GM12878 (cell line): ENCODE measurements around the gene SMAD1. TPM values are rescaled to one million over a fixed set of nuclear protein-coding genes. Genes with fewer than 3 reads are reported as not detected.

Source experiments
- ATAC-seq: fragments of 200-7000 bp; cut with Tn5 transposase; 3 replicates; pipeline ENCODE4 v1.9.1; 2020; ENCODE audit warnings: mild to moderate bottlenecking, moderate library complexity
- BruUV-seq: library from RNA; stranded (reverse); fragments of 400-500 nt; replicated peaks from 2 replicates; lab custom pipeline; 2021; lab: Mats Ljungman, UMichigan
- CTCF ChIA-PET: fragments of 300-600 bp; sonication (Branson Sonifier 250); formaldehyde crosslinking; extraction: SDS; loops from one replicate; lab custom pipeline; 2021; ENCODE audit warnings: inconsistent platforms; lab: Yijun Ruan, JAX
- POLR2A ChIA-PET: fragments of 350-600 bp; formaldehyde crosslinking; extraction: SDS; loops from one replicate; lab custom pipeline; 2021; ENCODE audit warnings: inconsistent platforms; lab: Charles Lee
- RAD21 ChIA-PET: fragments of 300-600 bp; sonication (Branson Sonifier 250); formaldehyde crosslinking; loops from one replicate; lab custom pipeline; 2023; ENCODE audit warnings: antibody characterized with exemption; ENCODE audit not compliant: unreplicated experiment; lab: Charles Lee
- SMC1A ChIA-PET: fragments of 300-600 bp; sonication (Branson Sonifier 250); formaldehyde crosslinking; loops from one replicate; lab custom pipeline; 2023; ENCODE audit not compliant: unreplicated experiment, uncharacterized antibody; lab: Charles Lee
- DNase-seq: peaks from one replicate; pipeline ENCODE4 v3.0.0-alpha.2; 2011; ENCODE audit warnings: low read depth, low spot score
- FAIRE-seq: peaks from 3 replicates; lab custom pipeline; 2011; peaks lifted over from hg19 to GRCh38; lab: Jason Lieb, UNC
- H2AFZ ChIP-seq: 2 replicates; pipeline ENCODE4 v1.6.0; 2011; ENCODE audit warnings: low read depth, low read length, control low read depth; ENCODE audit not compliant: control insufficient read depth
- H3K27ac ChIP-seq: 2 replicates; pipeline ENCODE4 v1.5.1; 2011; ENCODE audit warnings: control low read depth; ENCODE audit not compliant: control insufficient read depth, insufficient read depth
- H3K27me3 ChIP-seq, 2 experiments: replicated peaks in 1 of 2; 2 replicates each; pipeline versions ENCODE4 v1.6.0 to v1.6.1; 2011; ENCODE audit warnings: low read length in 1 of 2; ENCODE audit not compliant: control insufficient read depth in 2 of 2, insufficient read depth in 2 of 2
- H3K36me3 ChIP-seq, 2 experiments: 2 replicates each; pipeline ENCODE4 v1.5.1; 2011; ENCODE audit warnings: low read length in 1 of 2; ENCODE audit not compliant: control insufficient read depth in 2 of 2, insufficient read depth in 2 of 2
- H3K4me1 ChIP-seq: 2 replicates; pipeline ENCODE4 v1.6.1; 2011; ENCODE audit warnings: mild to moderate bottlenecking, low read length, moderate library complexity, mixed read lengths; ENCODE audit not compliant: control insufficient read depth, insufficient read depth
- H3K4me2 ChIP-seq: 2 replicates; pipeline ENCODE4 v1.6.0; 2011; ENCODE audit warnings: control low read depth; ENCODE audit not compliant: control insufficient read depth, insufficient read depth
- H3K4me3 ChIP-seq: fragments of 200-600 bp; sonication (generic); 2 replicates; pipeline ENCODE4 v1.5.1; 2016
- H3K79me2 ChIP-seq: 2 replicates; pipeline ENCODE4 v1.6.0; 2011; ENCODE audit warnings: low read length; ENCODE audit not compliant: control insufficient read depth, insufficient read depth
- H3K9ac ChIP-seq: 2 replicates; pipeline ENCODE4 v1.8.0; 2011; ENCODE audit warnings: low read length, control low read depth, mixed read lengths; ENCODE audit not compliant: control insufficient read depth, insufficient read depth
- H3K9me3 ChIP-seq: replicated peaks from 3 replicates; pipeline ENCODE4 v1.5.1; 2011; ENCODE audit warnings: mild to moderate bottlenecking, low read length; ENCODE audit not compliant: control insufficient read depth, insufficient read depth
- H4K20me1 ChIP-seq: 2 replicates; pipeline ENCODE4 v1.6.0; 2011; ENCODE audit not compliant: control insufficient read depth, insufficient read depth
- ASH2L ChIP-seq: fragments of 300-600, 200-600 bp; sonication (generic); IDR thresholded peaks from 2 replicates; pipeline ENCODE4 v1.6.1; 2017; ENCODE audit warnings: low read depth, mild to moderate bottlenecking, borderline replicate concordance
- CHD4 ChIP-seq: fragments of 200-600 bp; sonication (generic); IDR thresholded peaks from 2 replicates; pipeline ENCODE4 v1.6.1; 2016; ENCODE audit warnings: mild to moderate bottlenecking
- CREB1 ChIP-seq: IDR thresholded peaks from 2 replicates; pipeline ENCODE4 v1.6.1; 2012; ENCODE audit warnings: low read depth, mild to moderate bottlenecking, inconsistent platforms
- E2F8 ChIP-seq: fragments of 450-650 bp; IDR thresholded peaks from 2 replicates; pipeline ENCODE4 v1.6.1; 2018; ENCODE audit warnings: mild to moderate bottlenecking, low read depth, moderate library complexity; ENCODE audit not compliant: partially characterized antibody
- EP300 ChIP-seq, 2 experiments: fragments of 150-350 bp in 1 of 2; IDR thresholded peaks; 2 replicates each; pipeline ENCODE4 v1.6.1; 2011 to 2012; ENCODE audit warnings: low read depth in 2 of 2, low read length in 2 of 2, borderline replicate concordance in 1 of 2, improper control_type of control experiment in 1 of 2, inconsistent platforms in 1 of 2; ENCODE audit not compliant: control insufficient read depth in 1 of 2
- HDAC6 ChIP-seq: fragments of 200-600 bp; sonication (generic); IDR thresholded peaks from one replicate; pipeline ENCODE4 v1.8.0; 2017; ENCODE audit warnings: antibody characterized with exemption; ENCODE audit not compliant: unreplicated experiment
- NFXL1 ChIP-seq: fragments of 450-650 bp; IDR thresholded peaks from 2 replicates; pipeline ENCODE4 v1.6.1; 2017; ENCODE audit warnings: antibody characterized with exemption, mild to moderate bottlenecking, borderline replicate concordance
- SMAD1 ChIP-seq: fragments of 450-650 bp; IDR thresholded peaks from 2 replicates; pipeline ENCODE4 v1.6.1; 2018; ENCODE audit warnings: mild to moderate bottlenecking, low read depth; ENCODE audit not compliant: partially characterized antibody
- TARDBP ChIP-seq: IDR thresholded peaks from 2 replicates; pipeline ENCODE4 v1.6.1; 2016; ENCODE audit warnings: borderline replicate concordance
- TBL1XR1 ChIP-seq: IDR thresholded peaks from 2 replicates; pipeline ENCODE4 v1.6.1; 2012; ENCODE audit warnings: low read depth, low read length, improper control_type of control experiment
- WGBS: methylation state at CpG from one replicate; pipeline ENCODE4 v1.1.6; 2016; ENCODE audit warnings: low lambda C conversion rate; ENCODE audit not compliant: insufficient replicate concordance, insufficient coverage; ENCODE audit errors: missing lambda C conversion rate; 5-methylcytosine and 5-hydroxymethylcytosine counted together
- in situ Hi-C: fragments of 300-500 bp; cut with MboI; formaldehyde crosslinking; loops from 9 replicates; pipeline ENCODE4 v1.14.3; 2018; ENCODE audit warnings: mixed read lengths
- intact Hi-C: fragments of 100-400 bp; cut with micrococcal nuclease; formaldehyde crosslinking; loops from one replicate; pipeline ENCODE4 v1.14.2; 2022; ENCODE audit not compliant: unreplicated experiment
- polyA plus RNA-seq, 11 experiments: library from polyadenylated mRNA; depleted of rRNA in 4 of 11; unstranded in 6 of 11; stranded (reverse) in 5 of 11; fragments of >200 nt; fragmentation: Nextera tagmentation in 4 of 11; fragmentation: Illumina TruSeq in 1 of 11; extraction: Ambion mirVana in 4 of 11; extraction: Trizol in 1 of 11; gene quantifications; 1 replicate in 1 of 11; 2 replicates in 10 of 11; pipeline versions ENCODE4 v1.2.1 to v1.2.3, GENCODE V29; 2011 to 2016; ENCODE audit warnings: inconsistent platforms in 2 of 11, missing spikeins in 2 of 11, low read depth in 1 of 11
- total RNA-seq, 4 experiments: library from RNA; depleted of rRNA in 3 of 4; stranded (reverse); fragments of >200 nt in 3 of 4; fragmentation: Illumina TruSeq in 1 of 4; extraction: Trizol in 1 of 4; gene quantifications; 2 replicates each; pipeline versions ENCODE4 v1.2.1 to v1.2.3, GENCODE V29; 2013 to 2021
- TF ChIP-seq, protein P1 (sequence below): fragments of 450-650 bp; formaldehyde crosslinking; IDR thresholded peaks from 2 replicates; pipeline ENCODE4 v1.5.0; 2022; ENCODE audit warnings: mild to moderate bottlenecking, missing genetic modification characterization

SMAD1 gene
- total and polyA plus RNA-seq, 10 of the 15 experiments (the other 5 are each of a cell fraction or from before 2014, with no cell fraction given), result 0.29 to 17.5 (median 13.6) TPM

GRCh38 chr4:145435646-145436045, 46.0 kb upstream of the SMAD1 start:
- BruUV-seq, result no TSS peak
- H3K9me3 ChIP-seq, result peaks cover 2% of the 10 kb centered on the region; the same call in 1 of the 3 replicates
- ChIA-PET POLR2A (no interaction called here), CTCF (no interaction called here), SMC1A (no interaction called here), RAD21 (no interaction called here)
- H3K9ac ChIP-seq, result no peak overlapping the region
- no peaks in the 10 kb centered on the region for H4K20me1 ChIP-seq
- intact Hi-C loops (no loop called here), in situ Hi-C loops (no loop called here)
- 72% methylated on average over 3 of the region's 3 CpGs for WGBS
- TF ChIP-seq, protein P1, sequence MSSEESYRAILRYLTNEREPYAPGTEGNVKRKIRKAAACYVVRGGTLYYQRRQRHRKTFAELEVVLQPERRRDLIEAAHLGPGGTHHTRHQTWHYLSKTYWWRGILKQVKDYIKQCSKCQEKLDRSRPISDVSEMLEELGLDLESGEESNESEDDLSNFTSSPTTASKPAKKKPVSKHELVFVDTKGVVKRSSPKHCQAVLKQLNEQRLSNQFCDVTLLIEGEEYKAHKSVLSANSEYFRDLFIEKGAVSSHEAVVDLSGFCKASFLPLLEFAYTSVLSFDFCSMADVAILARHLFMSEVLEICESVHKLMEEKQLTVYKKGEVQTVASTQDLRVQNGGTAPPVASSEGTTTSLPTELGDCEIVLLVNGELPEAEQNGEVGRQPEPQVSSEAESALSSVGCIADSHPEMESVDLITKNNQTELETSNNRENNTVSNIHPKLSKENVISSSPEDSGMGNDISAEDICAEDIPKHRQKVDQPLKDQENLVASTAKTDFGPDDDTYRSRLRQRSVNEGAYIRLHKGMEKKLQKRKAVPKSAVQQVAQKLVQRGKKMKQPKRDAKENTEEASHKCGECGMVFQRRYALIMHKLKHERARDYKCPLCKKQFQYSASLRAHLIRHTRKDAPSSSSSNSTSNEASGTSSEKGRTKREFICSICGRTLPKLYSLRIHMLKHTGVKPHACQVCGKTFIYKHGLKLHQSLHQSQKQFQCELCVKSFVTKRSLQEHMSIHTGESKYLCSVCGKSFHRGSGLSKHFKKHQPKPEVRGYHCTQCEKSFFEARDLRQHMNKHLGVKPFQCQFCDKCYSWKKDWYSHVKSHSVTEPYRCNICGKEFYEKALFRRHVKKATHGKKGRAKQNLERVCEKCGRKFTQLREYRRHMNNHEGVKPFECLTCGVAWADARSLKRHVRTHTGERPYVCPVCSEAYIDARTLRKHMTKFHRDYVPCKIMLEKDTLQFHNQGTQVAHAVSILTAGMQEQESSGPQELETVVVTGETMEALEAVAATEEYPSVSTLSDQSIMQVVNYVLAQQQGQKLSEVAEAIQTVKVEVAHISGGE (CRISPR knock-in tag), result no peak
- no peak for TF ChIP-seq HDAC6
- no peak for TF ChIP-seq TBL1XR1
- TF ChIP-seq EP300 (IDR thresholded peaks at IDR 0.05; ENCODE audit: borderline replicate concordance in 1 of 2, control insufficient read depth in 1 of 2, low read depth in 2 of 2, low read length in 2 of 2), result no peak
- TF ChIP-seq NFXL1, result no peak
- TF ChIP-seq ASH2L, result no peak
- TF ChIP-seq CREB1, result no peak
- no peak for TF ChIP-seq SMAD1
- TF ChIP-seq CHD4, result no peak
- no peak for TF ChIP-seq TARDBP
- TF ChIP-seq E2F8, result no peak
- H3K4me1 ChIP-seq, result no peaks in the 10 kb centered on the region
- H3K27me3 ChIP-seq, result no peaks in the 10 kb centered on the region
- ATAC-seq (no peak), DNase-seq (no peak), FAIRE-seq (no peak)
- H3K4me2 ChIP-seq, result no peak overlapping the region
- H3K36me3 ChIP-seq, result no peaks in the 10 kb centered on the region
- H3K79me2 ChIP-seq, result no peaks in the 10 kb centered on the region
- H2AFZ ChIP-seq, result no peak overlapping the region
- H3K27ac ChIP-seq, result no peak overlapping the region
- H3K4me3 ChIP-seq, result no peak overlapping the region
